Measurements from ENCODE around the gene GOLGA8M. TPM values are rescaled to one million over a fixed set of nuclear protein-coding genes. Genes with fewer than 3 reads are reported as not detected.
"Not testable (repeated sequence)": the region's sequence is repeated elsewhere in the genome, so short reads cannot be mapped to it uniquely, and the experiment has no call there.

The GOLGA8M gene
- 0.18 TPM in 1 of 2 replicates, not detected in the other for total RNA-seq
- long read RNA-seq: 0 reads

- H3K27ac Mint-ChIP-seq; H3K4me3 Mint-ChIP-seq (ENCODE audit: low read depth); H3K9me3 Mint-ChIP-seq (ENCODE audit: low read depth); H3K4me1 Mint-ChIP-seq (ENCODE audit: low read depth); H3K36me3 Mint-ChIP-seq (ENCODE audit: insufficient read depth); DNase-seq (ENCODE audit: low spot score, unreplicated experiment); H3K27me3 Mint-ChIP-seq: not testable (repeated sequence)
Observed at GRCh38 chr15:28712270-28712669, at the start of gene GOLGA8M. GOLGA8M (minus strand) TSS chr15:28712421; CDS start chr15:28712323, 98 bp downstream.

GRCh38 chr15:28742890-28743289, 30.7 kb upstream of the GOLGA8M start:
- H3K36me3 Mint-ChIP-seq (ENCODE audit: insufficient read depth); H3K27ac Mint-ChIP-seq; H3K27me3 Mint-ChIP-seq; H3K9me3 Mint-ChIP-seq (ENCODE audit: low read depth); DNase-seq (ENCODE audit: low spot score, unreplicated experiment); H3K4me1 Mint-ChIP-seq (ENCODE audit: low read depth); H3K4me3 Mint-ChIP-seq (ENCODE audit: low read depth): not testable (repeated sequence)

GRCh38 chr15:28738590-28739292, 26.5 kb upstream of the GOLGA8M start:
- H3K4me1 Mint-ChIP-seq (ENCODE audit: low read depth); H3K36me3 Mint-ChIP-seq (ENCODE audit: insufficient read depth); H3K9me3 Mint-ChIP-seq (ENCODE audit: low read depth); DNase-seq (ENCODE audit: low spot score, unreplicated experiment); H3K27ac Mint-ChIP-seq: not testable (repeated sequence)
- Mint-ChIP-seq H3K4me3 (ENCODE audit: low read depth) (peak overlapping the region; percentile 27), H3K27me3 (peaks cover 17% of the 10 kb centered on the region)

GRCh38 chr15:28738200-28738561, 26.0 kb upstream of the GOLGA8M start:
- peak overlapping the region; percentile 27 for H3K4me3 Mint-ChIP-seq (ENCODE audit: low read depth)
- H3K36me3 Mint-ChIP-seq (ENCODE audit: insufficient read depth); H3K27ac Mint-ChIP-seq; H3K4me1 Mint-ChIP-seq (ENCODE audit: low read depth); DNase-seq (ENCODE audit: low spot score, unreplicated experiment); H3K9me3 Mint-ChIP-seq (ENCODE audit: low read depth): not testable (repeated sequence)
- peaks cover 17% of the 10 kb centered on the region for H3K27me3 Mint-ChIP-seq

GRCh38 chr15:28737521-28738199, 25.4 kb upstream of the GOLGA8M start:
- H3K36me3 Mint-ChIP-seq (ENCODE audit: insufficient read depth); H3K27ac Mint-ChIP-seq; H3K4me1 Mint-ChIP-seq (ENCODE audit: low read depth); H3K9me3 Mint-ChIP-seq (ENCODE audit: low read depth): not testable (repeated sequence)
- peak; percentile 39 for DNase-seq (ENCODE audit: low spot score, unreplicated experiment)
- H3K27me3 Mint-ChIP-seq: peaks cover 17% of the 10 kb centered on the region
- peak overlapping the region; percentile 66 for H3K4me3 Mint-ChIP-seq (ENCODE audit: low read depth)

GRCh38 chr15:28728061-28728460, 15.8 kb upstream of the GOLGA8M start:
- not testable (repeated sequence) for H3K4me3 Mint-ChIP-seq (ENCODE audit: low read depth); H3K27me3 Mint-ChIP-seq; H3K27ac Mint-ChIP-seq; DNase-seq (ENCODE audit: low spot score, unreplicated experiment); H3K4me1 Mint-ChIP-seq (ENCODE audit: low read depth); H3K9me3 Mint-ChIP-seq (ENCODE audit: low read depth); H3K36me3 Mint-ChIP-seq (ENCODE audit: insufficient read depth)
- TF ChIP-seq CTCF (IDR thresholded peaks at IDR 0.05; ENCODE audit: unreplicated experiment): peak; percentile 34

- not testable (repeated sequence) for H3K9me3 Mint-ChIP-seq (ENCODE audit: low read depth); H3K4me3 Mint-ChIP-seq (ENCODE audit: low read depth); H3K4me1 Mint-ChIP-seq (ENCODE audit: low read depth); H3K27me3 Mint-ChIP-seq; DNase-seq (ENCODE audit: low spot score, unreplicated experiment); H3K36me3 Mint-ChIP-seq (ENCODE audit: insufficient read depth); H3K27ac Mint-ChIP-seq
Observed at GRCh38 chr15:28727026-28727425, 14.8 kb upstream of the GOLGA8M start.

GRCh38 chr15:28726102-28726501, 13.9 kb upstream of the GOLGA8M start:
- H3K4me3 Mint-ChIP-seq (ENCODE audit: low read depth): no peak overlapping the region
- no peak for TF ChIP-seq CTCF (IDR thresholded peaks at IDR 0.05; ENCODE audit: unreplicated experiment)
- H3K27me3 Mint-ChIP-seq: peaks cover 6% of the 10 kb centered on the region
- H3K9me3 Mint-ChIP-seq (ENCODE audit: low read depth): no peaks in the 10 kb centered on the region
- no peak for DNase-seq (ENCODE audit: low spot score, unreplicated experiment)
- H3K27ac Mint-ChIP-seq: no peak overlapping the region
- H3K36me3 Mint-ChIP-seq (ENCODE audit: insufficient read depth): no peaks in the 10 kb centered on the region
- peaks cover 3% of the 10 kb centered on the region for H3K4me1 Mint-ChIP-seq (ENCODE audit: low read depth)

Measured in progenitor cell of endocrine pancreas (in vitro differentiated cells).